HUES64 (cell line): ENCODE measurements around the gene TTLL3.
"Not testable (repeated sequence)": the region's sequence is repeated elsewhere in the genome, so short reads cannot be mapped to it uniquely, and the experiment has no call there.

Experiments used
- H3K27ac ChIP-seq: 2 replicates; pipeline ENCODE4 v1.7.0; 2013; ENCODE audit warnings: low read depth, low read length, inconsistent platforms
- H3K27me3 ChIP-seq: 2 replicates; pipeline ENCODE4 v1.6.1; 2013; ENCODE audit warnings: mild to moderate bottlenecking, low read length; ENCODE audit not compliant: insufficient read depth
- H3K36me3 ChIP-seq: 2 replicates; pipeline ENCODE4 v1.6.1; 2013; ENCODE audit warnings: mild to moderate bottlenecking, low read length; ENCODE audit not compliant: insufficient read depth
- H3K4me1 ChIP-seq: 2 replicates; pipeline ENCODE4 v1.6.1; 2013; ENCODE audit warnings: mild to moderate bottlenecking, low read length, moderate library complexity; ENCODE audit not compliant: insufficient read depth
- H3K4me3 ChIP-seq: 2 replicates; pipeline ENCODE4 v1.5.1; 2013; ENCODE audit warnings: mild to moderate bottlenecking, low read length, moderate library complexity
- H3K9ac ChIP-seq: 2 replicates; pipeline ENCODE4 v1.6.1; 2013; ENCODE audit warnings: mild to moderate bottlenecking, low read depth, low read length
- H3K9me3 ChIP-seq: 2 replicates; pipeline ENCODE4 v1.6.1; 2013; ENCODE audit warnings: low read depth, low read length; ENCODE audit not compliant: insufficient read depth
- WGBS: fragments of 150-250, 120-280 bp; methylation state at CpG from one replicate; pipeline ENCODE4 v1.1.7; 2013; ENCODE audit warnings: missing lambda C conversion rate; 5-methylcytosine and 5-hydroxymethylcytosine counted together

The TTLL3 gene

GRCh38 chr3:9875448-9875847 lies 65.4 kb downstream of the TTLL3 start:
- Histone ChIP-seq H3K27ac (no peak overlapping the region), H3K36me3 (no peaks in the 10 kb centered on the region), H3K4me1 (no peaks in the 10 kb centered on the region)

GRCh38 chr3:9876255-9876654 lies 66.2 kb downstream of the TTLL3 start:
- H3K9ac ChIP-seq, H3K4me1 ChIP-seq, H3K36me3 ChIP-seq, H3K27ac ChIP-seq, H3K4me3 ChIP-seq, H3K9me3 ChIP-seq, H3K27me3 ChIP-seq: not testable (repeated sequence)
- 91% methylated on average over 4 of the region's 4 CpGs for WGBS

More at GRCh38 chr3:9875448-9875847, 65.4 kb downstream of the TTLL3 start:
- H3K27me3 ChIP-seq, result no peaks in the 10 kb centered on the region
- no peaks in the 10 kb centered on the region for H3K9me3 ChIP-seq
- no peak overlapping the region for H3K4me3 ChIP-seq
- H3K9ac ChIP-seq, result no peak overlapping the region

- 91% methylated on average over 12 of the region's 12 CpGs for WGBS
- Histone ChIP-seq H3K9ac (no peak overlapping the region), H3K36me3 (no peaks in the 10 kb centered on the region), H3K27me3 (no peaks in the 10 kb centered on the region), H3K27ac (no peak overlapping the region), H3K4me3 (no peak overlapping the region), H3K9me3 (no peaks in the 10 kb centered on the region), H3K4me1 (no peaks in the 10 kb centered on the region)
Observed at GRCh38 chr3:9876991-9877390, 66.9 kb downstream of the TTLL3 start.

- Histone ChIP-seq H3K4me1 (no peaks in the 10 kb centered on the region), H3K9me3 (no peaks in the 10 kb centered on the region), H3K36me3 (no peaks in the 10 kb centered on the region), H3K27me3 (no peaks in the 10 kb centered on the region), H3K27ac (no peak overlapping the region), H3K9ac (no peak overlapping the region), H3K4me3 (no peak overlapping the region)
- WGBS, result 89% methylated on average over 5 of the region's 5 CpGs
Observed at GRCh38 chr3:9878700-9879099, 68.6 kb downstream of the TTLL3 start.

GRCh38 chr3:9879830-9880549 lies 69.9 kb downstream of the TTLL3 start, which contains the start of gene CIDEC:
Gene CIDEC (minus strand): TSS chr3:9880253. CDS start chr3:9878486, 1,767 bp downstream.
- no peaks in the 10 kb centered on the region for H3K27me3 ChIP-seq
- H3K27ac ChIP-seq, result no peak within 1 kb of the TSS
- WGBS, result 88% methylated on average over 7 of the region's 7 CpGs
- H3K9ac ChIP-seq, result no peak within 1 kb of the TSS
- H3K4me3 ChIP-seq, result no peak within 1 kb of the TSS
- H3K36me3 ChIP-seq, result no peaks in the 10 kb centered on the region
- H3K9me3 ChIP-seq, result no peaks in the 10 kb centered on the region
- H3K4me1 ChIP-seq, result no peaks in the 10 kb centered on the region

GRCh38 chr3:9881441-9881840 lies 71.4 kb downstream of the TTLL3 start:
- H3K9me3 ChIP-seq, result no peaks in the 10 kb centered on the region
- H3K9ac ChIP-seq, result no peak overlapping the region
- no peaks in the 10 kb centered on the region for H3K4me1 ChIP-seq
- H3K4me3 ChIP-seq, result no peak overlapping the region
- H3K27me3 ChIP-seq, result no peaks in the 10 kb centered on the region
- no peaks in the 10 kb centered on the region for H3K36me3 ChIP-seq
- no peak overlapping the region for H3K27ac ChIP-seq
- 95% methylated on average over 1 of the region's 1 CpG for WGBS

GRCh38 chr3:9883706-9884554 lies 73.9 kb downstream of the TTLL3 start:
- H3K9ac ChIP-seq, result no peak overlapping the region
- H3K27ac ChIP-seq, result no peak overlapping the region
- H3K4me3 ChIP-seq, result no peak overlapping the region
- WGBS, result 86% methylated on average over 7 of the region's 7 CpGs
- no peaks in the 10 kb centered on the region for H3K4me1 ChIP-seq
- no peaks in the 10 kb centered on the region for H3K36me3 ChIP-seq
- no peaks in the 10 kb centered on the region for H3K27me3 ChIP-seq
- no peaks in the 10 kb centered on the region for H3K9me3 ChIP-seq

GRCh38 chr3:9884555-9885165 lies 74.6 kb downstream of the TTLL3 start:
- Histone ChIP-seq H3K4me3 (no peak overlapping the region), H3K36me3 (no peaks in the 10 kb centered on the region), H3K27me3 (no peaks in the 10 kb centered on the region), H3K27ac (no peak overlapping the region), H3K9me3 (no peaks in the 10 kb centered on the region), H3K9ac (no peak overlapping the region), H3K4me1 (no peaks in the 10 kb centered on the region)
- WGBS, result 87% methylated on average over 11 of the region's 11 CpGs
